ENCODE results near the gene ARHGAP28. TPM values are rescaled to one million over a fixed set of nuclear protein-coding genes. Genes with fewer than 3 reads are reported as not detected.

ARHGAP28 gene
- total and polyA plus RNA-seq, 2 of the 13 experiments (the other 11 are each of a cell fraction or from before 2014, with no cell fraction given) = not detected

GRCh38 chr18:6795307-6795706, 65.8 kb downstream of the ARHGAP28 start (continued):
- TF ChIP-seq ZSCAN25 (CRISPR knock-in tag; IDR thresholded peaks at IDR 0.05) = no peak

- Histone ChIP-seq H3K27ac (ENCODE audit: extremely low read length, insufficient read depth, low read length) (no peak overlapping the region), H4K20me1 (ENCODE audit: insufficient read depth, low read length) (no peaks in the 10 kb centered on the region), H2AFZ (ENCODE audit: low read length) (no peak overlapping the region), H3K4me2 (ENCODE audit: low read depth, low read length) (no peak overlapping the region), H3K79me2 (ENCODE audit: insufficient read depth, low read length) (no peaks in the 10 kb centered on the region), H3K27me3 (ENCODE audit: control insufficient read depth in 1 of 2, insufficient read depth in 2 of 2, low read length in 2 of 2) (0 out of 5 replicates have a peak, but pooled peaks cover 0 to 3% of the 10 kb centered on the region in 2 experiments), H3K4me3 (replicated peaks in 1 of 3; ENCODE audit: insufficient read depth in 1 of 3, low read depth in 2 of 3, low read length in 3 of 3) (no peak overlapping the region), H3K36me3 (replicated peaks in 1 of 2; ENCODE audit: control insufficient read depth in 1 of 2, insufficient read depth in 2 of 2, low read length in 2 of 2) (no peaks in the 10 kb centered on the region), H3K9ac (ENCODE audit: insufficient read depth, low read depth, low read length) (no peak overlapping the region), H3K4me1 (ENCODE audit: insufficient read depth, low read length) (no peaks in the 10 kb centered on the region), H3K9me3 (ENCODE audit: low read length) (no peaks in the 10 kb centered on the region)
- FAIRE-seq (no peak), DNase-seq (ENCODE audit: low spot score) (no peak), ATAC-seq (no peak)
- intact Hi-C loops (cut with micrococcal nuclease; ENCODE audit: unreplicated experiment) (no loop called here), in situ Hi-C loops (cut with HindIII; ENCODE audit: extremely low pct_ligation_motif_present, low pct_unique_long_range_greater_than_20kb) (no loop called here)
- CTCF ChIA-PET (ENCODE audit: low intra/inter-chr PET ratio, low total read pairs) = no interaction called here
- POLR2A ChIA-PET = no interaction called here
- no peak for TF ChIP-seq RFX3 (CRISPR knock-in tag; IDR thresholded peaks at IDR 0.05)
- no peak for TF ChIP-seq MTA3 (CRISPR knock-in tag; IDR thresholded peaks at IDR 0.05)
- WGBS (ENCODE audit: low lambda C conversion rate) = 30% methylated on average over 3 of the region's 3 CpGs
- no TSS peak for BruUV-seq (replicated peaks)
Measured at GRCh38 chr18:6796511-6796910, 67.0 kb downstream of the ARHGAP28 start.

GRCh38 chr18:6797171-6797570, 67.7 kb downstream of the ARHGAP28 start:
- DNase-seq (ENCODE audit: low spot score) (no peak), FAIRE-seq (no peak), ATAC-seq (no peak)
- Histone ChIP-seq H3K36me3 (replicated peaks in 1 of 2; ENCODE audit: control insufficient read depth in 1 of 2, insufficient read depth in 2 of 2, low read length in 2 of 2) (no peaks in the 10 kb centered on the region), H3K79me2 (ENCODE audit: insufficient read depth, low read length) (no peaks in the 10 kb centered on the region), H2AFZ (ENCODE audit: low read length) (no peak overlapping the region), H3K4me1 (ENCODE audit: insufficient read depth, low read length) (no peaks in the 10 kb centered on the region), H3K9ac (ENCODE audit: insufficient read depth, low read depth, low read length) (no peak overlapping the region), H4K20me1 (ENCODE audit: insufficient read depth, low read length) (no peaks in the 10 kb centered on the region), H3K27me3 (ENCODE audit: control insufficient read depth in 1 of 2, insufficient read depth in 2 of 2, low read length in 2 of 2) (0 out of 5 replicates have a peak, but pooled peaks cover 0 to 3% of the 10 kb centered on the region in 2 experiments), H3K4me2 (ENCODE audit: low read depth, low read length) (no peak overlapping the region), H3K9me3 (ENCODE audit: low read length) (no peaks in the 10 kb centered on the region), H3K27ac (ENCODE audit: extremely low read length, insufficient read depth, low read length) (no peak overlapping the region), H3K4me3 (replicated peaks in 1 of 3; ENCODE audit: insufficient read depth in 1 of 3, low read depth in 2 of 3, low read length in 3 of 3) (no peak overlapping the region)
- intact Hi-C loops (cut with micrococcal nuclease; ENCODE audit: unreplicated experiment) (no loop called here), in situ Hi-C loops (cut with HindIII; ENCODE audit: extremely low pct_ligation_motif_present, low pct_unique_long_range_greater_than_20kb) (no loop called here)
- WGBS (ENCODE audit: low lambda C conversion rate) = 81% methylated on average over 5 of the region's 5 CpGs
- POLR2A ChIA-PET = no interaction called here
- CTCF ChIA-PET (ENCODE audit: low intra/inter-chr PET ratio, low total read pairs) = no interaction called here
- no TSS peak for BruUV-seq (replicated peaks)
- no peak for TF ChIP-seq ZBTB21 (CRISPR knock-in tag; IDR thresholded peaks at IDR 0.05)
- TF ChIP-seq RXRA (CRISPR knock-in tag; IDR thresholded peaks at IDR 0.05) = no peak
- no peak for TF ChIP-seq SP4 (CRISPR knock-in tag; IDR thresholded peaks at IDR 0.05)
- no peak for TF ChIP-seq FOXA3 (CRISPR knock-in tag; IDR thresholded peaks at IDR 0.05)
- TF ChIP-seq ZMAT3 (CRISPR knock-in tag; conservative IDR thresholded peaks at IDR 0.05) = no peak
- TF ChIP-seq SNRNP70 (IDR thresholded peaks at IDR 0.05; ENCODE audit: low read depth, low read length) = no peak
- no peak for TF ChIP-seq SOX13 (IDR thresholded peaks at IDR 0.05)
- no peak for TF ChIP-seq SOX13 (CRISPR knock-in tag; conservative IDR thresholded peaks at IDR 0.05 in 1 of 2, IDR thresholded peaks at IDR 0.05 in 1 of 2)
- TF ChIP-seq BCLAF1 (IDR thresholded peaks at IDR 0.05) = no peak
- no peak for TF ChIP-seq FLYWCH1 (CRISPR knock-in tag; IDR thresholded peaks at IDR 0.05)
- TF ChIP-seq ZNF839 (CRISPR knock-in tag; IDR thresholded peaks at IDR 0.05; ENCODE audit: borderline replicate concordance) = no peak
- TF ChIP-seq SP140L (CRISPR knock-in tag; IDR thresholded peaks at IDR 0.05; ENCODE audit: borderline replicate concordance) = no peak
- TF ChIP-seq TP53 (CRISPR knock-in tag; conservative IDR thresholded peaks at IDR 0.05) = no peak
- TF ChIP-seq PHF5A (CRISPR knock-in tag; IDR thresholded peaks at IDR 0.05; ENCODE audit: low read depth, unreplicated experiment) = no peak
- TF ChIP-seq ZNF713 (CRISPR knock-in tag; IDR thresholded peaks at IDR 0.05) = no peak

Data from HepG2 (cell line).